Pancreas (tissue), 10 donors: Measurements from ENCODE around the gene DET1. TPM values are rescaled to one million over a fixed set of nuclear protein-coding genes. Genes with fewer than 3 reads are reported as not detected.

Source experiments
- ATAC-seq, 4 donors: fragments of 200-7000 bp; cut with Tn5 transposase; one replicate each; pipeline versions ENCODE4 v1.8.0 to v1.9.1; 2020; ENCODE audit warnings: mild to moderate bottlenecking in 4 of 4, moderate library complexity in 4 of 4
- DNase-seq, 6 donors: peaks; one replicate each; pipeline ENCODE4 v3.0.0-alpha.2; 2020
- FAIRE-seq: peaks from 2 replicates; lab custom pipeline; 2012; peaks lifted over from hg19 to GRCh38; lab: Jason Lieb, UNC
- H3K27ac ChIP-seq, 4 donors: fragments of 200-600 bp; sonication (generic); 1 replicate in 3 of 4; 2 replicates in 1 of 4; pipeline versions ENCODE4 v1.5.0 to v1.8.0; 2020
- H3K27me3 ChIP-seq, 4 donors: fragments of 200-600 bp; one replicate each; pipeline ENCODE4 v1.8.0; 2021
- H3K36me3 ChIP-seq, 3 donors: fragments of 200-600 bp; sonication (generic) in 1 of 3; one replicate each; pipeline versions ENCODE4 v1.5.0 to v1.8.0; 2020 to 2021
- H3K4me1 ChIP-seq, 3 donors: fragments of 200-600 bp; one replicate each; pipeline ENCODE4 v1.8.0; 2021
- H3K4me3 ChIP-seq, 4 donors: fragments of 200-600 bp; sonication (generic) in 2 of 4; one replicate each; pipeline versions ENCODE4 v1.5.0 to v1.8.0; 2020 to 2021
- H3K9me3 ChIP-seq, 4 donors: fragments of 200-600 bp; one replicate each; pipeline ENCODE4 v1.8.0; 2021
- CTCF ChIP-seq, 4 donors: fragments of 200-600 bp; sonication (generic) in 3 of 4; IDR thresholded peaks; one replicate each; pipeline versions ENCODE4 v1.5.0 to v1.8.0; 2021; ENCODE audit warnings: antibody characterized with exemption in 4 of 4
- WGBS, 2 donors: extraction: QIAGEN DNeasy Blood & Tissue Kit; methylation state at CpG; one replicate each; pipeline ENCODE4 v1.1.7; 2013; 5-methylcytosine and 5-hydroxymethylcytosine counted together
- intact Hi-C, 3 donors: fragments of 100-400 bp; cut with DNase I; formaldehyde crosslinking; loops; one replicate each; pipeline versions ENCODE4 v1.11.1 to v1.14.2; 2022
- polyA plus RNA-seq, 2 donors: library from polyadenylated mRNA; stranded (reverse); fragments of 200-250 nt; gene quantifications; one replicate each; pipeline ENCODE4 v1.2.3, GENCODE V29; 2013
- total RNA-seq, 6 donors: library from RNA; stranded (reverse); fragmentation: NEBNext Ultra II Directional in 4 of 6; extraction: Animal tissue kit (Norgen Biotek cat#: 25700) in 4 of 6; gene quantifications; one replicate each; pipeline versions ENCODE4 v1.2.1 to v1.2.4, GENCODE V29; 2021 to 2023
- donor health status: healthy with polysubstance abuse.
- donor health status: DM: no; HTN: no; CAD: no; lungs with moderate emphysema.
- donor health status: DM: no; HTN: no; CAD: no.
- donor health status: control.
- donor health status: control.
- donor health status: Bipolar disorder and iron deficiency.
- donor health status: DM: yes; HTN: yes; CAD: no.
- donor health status: DM: no; HTN: no; CAD: no.
- donor health status: DM: no; HTN: no; CAD: no.
- donor health status: DM: yes; HTN: yes; CAD: no.

DET1 gene
- total and polyA plus RNA-seq, 8 donors: 2.2 to 4.2 (median 3.0) TPM

GRCh38 chr15:88482263-88482662 lies 64.2 kb downstream of the DET1 start:
- Histone ChIP-seq H3K9me3 (no peaks in the 10 kb centered on the region), H3K4me1 (no peaks in the 10 kb centered on the region), H3K36me3 (no peaks in the 10 kb centered on the region), H3K27me3 (no peaks in the 10 kb centered on the region), H3K4me3 (no peak overlapping the region), H3K27ac (no peak overlapping the region)
- 40 to 48% methylated on average over 1 of the region's 1 CpG for WGBS, 2 donors
- no peak for TF ChIP-seq CTCF (IDR thresholded peaks at IDR 0.05)
- ATAC-seq: no peak
- intact Hi-C loops: no loop called here
- DNase-seq: no peak
- FAIRE-seq: no peak

- Histone ChIP-seq H3K9me3 (no peaks in the 10 kb centered on the region), H3K4me3 (no peak overlapping the region), H3K27ac (no peak overlapping the region), H3K36me3 (no peaks in the 10 kb centered on the region), H3K4me1 (no peaks in the 10 kb centered on the region), H3K27me3 (no peaks in the 10 kb centered on the region)
- peak in 1 of 4 donors; percentile 42 for ATAC-seq
- DNase-seq: peak in 1 of 6 donors; percentile 16
- 32 to 44% methylated on average over 8 of the region's 8 CpGs for WGBS, 2 donors
- FAIRE-seq: no peak
- no peak for TF ChIP-seq CTCF (IDR thresholded peaks at IDR 0.05)
- intact Hi-C loops: no loop called here
Measured at GRCh38 chr15:88480981-88481380, 65.5 kb downstream of the DET1 start.

GRCh38 chr15:88479169-88479568 lies 67.3 kb downstream of the DET1 start:
- peaks cover 0 to 10% (median 0%) of the 10 kb centered on the region in 3 donors for H3K36me3 ChIP-seq

DNA sequence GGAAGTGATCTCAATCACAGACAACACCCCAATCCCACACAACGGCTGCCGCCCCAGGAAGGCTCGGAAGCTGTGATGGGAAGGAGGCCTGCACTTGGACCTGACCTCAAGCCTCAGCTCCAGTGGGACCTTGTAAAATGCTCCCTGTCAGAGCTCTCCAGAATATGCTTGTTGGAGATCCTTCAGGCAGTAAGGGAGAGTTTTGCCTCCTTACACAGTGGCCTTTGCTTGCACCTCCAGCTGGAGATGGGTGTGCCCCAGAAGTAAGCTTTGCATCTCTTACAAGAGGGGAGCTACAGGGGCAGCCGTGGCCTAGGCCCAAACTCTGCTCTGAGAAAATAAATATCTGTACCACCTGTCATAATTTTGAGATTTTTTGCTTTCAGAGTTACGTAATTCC lies 68.6 kb downstream of the DET1 start:
- no peak for FAIRE-seq
- no peak for ATAC-seq
- no peak overlapping the region for H3K27ac ChIP-seq
- intact Hi-C loops: no loop called here
- no peak for DNase-seq
- no peak for TF ChIP-seq CTCF (IDR thresholded peaks at IDR 0.05)
- H3K4me3 ChIP-seq: no peak overlapping the region
- no peaks in the 10 kb centered on the region for H3K27me3 ChIP-seq
- 79% methylated on average over 5 of the region's 5 CpGs for WGBS, 2 donors
- H3K9me3 ChIP-seq: no peaks in the 10 kb centered on the region
- no peaks in the 10 kb centered on the region for H3K4me1 ChIP-seq
- peaks cover 0 to 17% (median 10%) of the 10 kb centered on the region in 3 donors for H3K36me3 ChIP-seq

More at GRCh38 chr15:88479169-88479568, 67.3 kb downstream of the DET1 start:
- intact Hi-C loops: no loop called here
- no peak for ATAC-seq
- Histone ChIP-seq H3K27me3 (no peaks in the 10 kb centered on the region), H3K4me3 (no peak overlapping the region), H3K4me1 (no peaks in the 10 kb centered on the region), H3K9me3 (no peaks in the 10 kb centered on the region), H3K27ac (no peak overlapping the region)
- TF ChIP-seq CTCF (IDR thresholded peaks at IDR 0.05): no peak
- no peak for DNase-seq
- FAIRE-seq: no peak
- WGBS, 2 donors: 84 to 93% methylated on average over 3 of the region's 3 CpGs

GRCh38 chr15:88477126-88477525 lies 69.4 kb downstream of the DET1 start:
- Histone ChIP-seq H3K27ac (no peak overlapping the region), H3K36me3 (peaks cover 0 to 21% (median 15%) of the 10 kb centered on the region in 3 donors), H3K9me3 (no peaks in the 10 kb centered on the region), H3K4me1 (no peaks in the 10 kb centered on the region), H3K4me3 (no peak overlapping the region), H3K27me3 (no peaks in the 10 kb centered on the region)
- intact Hi-C loops: no loop called here
- FAIRE-seq: no peak
- no peak for TF ChIP-seq CTCF (IDR thresholded peaks at IDR 0.05)
- no peak for DNase-seq
- no peak for ATAC-seq
- 84 to 89% methylated on average over 7 of the region's 7 CpGs for WGBS, 2 donors
